Neutrophil (primary cell): Measurements from ENCODE around the gene DIO3.

ENCODE experiments used
- H3K27ac ChIP-seq: fragments of 200-600 bp; sonication (generic); 2 replicates; pipeline ENCODE4 v1.5.1; 2016; ENCODE audit warnings: mild to moderate bottlenecking, moderate library complexity
- H3K27me3 ChIP-seq: fragments of 200-600 bp; sonication (generic); 2 replicates; pipeline ENCODE4 v1.6.0; 2016; ENCODE audit warnings: mild to moderate bottlenecking
- H3K36me3 ChIP-seq: fragments of 200-600 bp; sonication (generic); 2 replicates; pipeline ENCODE4 v1.5.1; 2017
- H3K4me1 ChIP-seq, 2 experiments: fragments of 200-600 bp in 1 of 2; sonication (generic) in 1 of 2; 1 replicate in 1 of 2; 2 replicates in 1 of 2; pipeline versions ENCODE4 v1.5.1 to v1.6.1; 2013 to 2016; ENCODE audit warnings: low read depth in 1 of 2, low read length in 1 of 2, mild to moderate bottlenecking in 1 of 2, moderate library complexity in 1 of 2; ENCODE audit not compliant: control insufficient read depth in 1 of 2, insufficient read depth in 1 of 2
- H3K4me3 ChIP-seq, 2 experiments: fragments of 200-600 bp in 1 of 2; sonication (generic) in 1 of 2; 1 replicate in 1 of 2; 2 replicates in 1 of 2; pipeline ENCODE4 v1.5.1; 2013 to 2016; ENCODE audit warnings: low read depth in 1 of 2, low read length in 1 of 2, mild to moderate bottlenecking in 1 of 2, moderate library complexity in 1 of 2
- H3K9me3 ChIP-seq: fragments of 200-600 bp; sonication (generic); 2 replicates; pipeline ENCODE4 v1.5.1; 2016
- CTCF ChIP-seq: fragments of 200-600 bp; sonication (generic); IDR thresholded peaks from 2 replicates; pipeline ENCODE4 v1.5.1; 2016; ENCODE audit warnings: antibody characterized with exemption

DIO3 gene

GRCh38 chr14:101595349-101595748, 34.1 kb downstream of the DIO3 start:
- TF ChIP-seq CTCF: no peak
- Histone ChIP-seq H3K27ac (no peak overlapping the region), H3K27me3 (no peaks in the 10 kb centered on the region), H3K4me3 (no peak overlapping the region), H3K9me3 (no peaks in the 10 kb centered on the region), H3K36me3 (no peaks in the 10 kb centered on the region), H3K4me1 (no peaks in the 10 kb centered on the region)

GRCh38 chr14:101595887-101596721, 34.8 kb downstream of the DIO3 start:
- TF ChIP-seq CTCF: no peak
- no peaks in the 10 kb centered on the region for H3K9me3 ChIP-seq
- H3K27me3 ChIP-seq: no peaks in the 10 kb centered on the region
- H3K27ac ChIP-seq: no peak overlapping the region
- no peaks in the 10 kb centered on the region for H3K36me3 ChIP-seq
- no peak overlapping the region for H3K4me3 ChIP-seq
- H3K4me1 ChIP-seq: no peaks in the 10 kb centered on the region

GRCh38 chr14:101596742-101597141, 35.4 kb downstream of the DIO3 start:
- TF ChIP-seq CTCF: no peak

GRCh38 chr14:101598159-101598558, 36.9 kb downstream of the DIO3 start:
- no peak for TF ChIP-seq CTCF
- H3K27ac ChIP-seq: no peak overlapping the region
- no peaks in the 10 kb centered on the region for H3K9me3 ChIP-seq
- no peaks in the 10 kb centered on the region for H3K27me3 ChIP-seq
- no peaks in the 10 kb centered on the region for H3K4me1 ChIP-seq
- no peak overlapping the region for H3K4me3 ChIP-seq
- H3K36me3 ChIP-seq: no peaks in the 10 kb centered on the region

More at GRCh38 chr14:101596742-101597141, 35.4 kb downstream of the DIO3 start:
- no peaks in the 10 kb centered on the region for H3K4me1 ChIP-seq
- no peak overlapping the region for H3K27ac ChIP-seq
- H3K4me3 ChIP-seq: no peak overlapping the region
- H3K9me3 ChIP-seq: no peaks in the 10 kb centered on the region
- H3K27me3 ChIP-seq: no peaks in the 10 kb centered on the region
- H3K36me3 ChIP-seq: no peaks in the 10 kb centered on the region

- Histone ChIP-seq H3K9me3 (no peaks in the 10 kb centered on the region), H3K27me3 (no peaks in the 10 kb centered on the region)
Observed at GRCh38 chr14:101598571-101599233, 37.4 kb downstream of the DIO3 start.

More at GRCh38 chr14:101598571-101599233, 37.4 kb downstream of the DIO3 start:
- no peaks in the 10 kb centered on the region for H3K4me1 ChIP-seq
- no peak for TF ChIP-seq CTCF
- H3K36me3 ChIP-seq: no peaks in the 10 kb centered on the region
- no peak overlapping the region for H3K4me3 ChIP-seq
- no peak overlapping the region for H3K27ac ChIP-seq
